ENCODE measurements around the gene OXSM.

The OXSM gene

GRCh38 chr3:25831578-25831977 lies 41.7 kb downstream of the OXSM start:
- Histone ChIP-seq H3K4me1 (ENCODE audit: control insufficient read depth in 2 of 2, insufficient read depth in 1 of 2, low read depth in 1 of 2, low read length in 2 of 2) (peaks cover 3 to 8% of the 10 kb centered on the region in 2 donors), H3K27me3 (ENCODE audit: control insufficient read depth in 3 of 3, insufficient read depth in 3 of 3, low read depth in 1 of 3, low read length in 3 of 3) (no peaks in the 10 kb centered on the region), H3K36me3 (replicated peaks in 1 of 2; ENCODE audit: control insufficient read depth in 2 of 2, insufficient read depth in 2 of 2, low read length in 2 of 2) (no peaks in the 10 kb centered on the region), H4K8ac (ENCODE audit: low read depth, low read length) (no peak overlapping the region), H3K4ac (ENCODE audit: low read length) (no peak overlapping the region), H3K14ac (ENCODE audit: low read length) (no peak overlapping the region), H2BK12ac (ENCODE audit: low read length) (no peak overlapping the region), H3K9ac (ENCODE audit: low read depth, low read length, poor library complexity) (no peak overlapping the region), H2BK120ac (ENCODE audit: low read depth, low read length) (no peak overlapping the region), H2BK5ac (ENCODE audit: low read length) (no peak overlapping the region), H2AK5ac (ENCODE audit: low read depth, low read length) (no peak overlapping the region), H3K4me3 (ENCODE audit: low read length in 2 of 2) (no peak overlapping the region), H2AFZ (ENCODE audit: low read length) (peak overlapping the region; percentile 1), H3K79me1 (ENCODE audit: low read depth, low read length) (no peaks in the 10 kb centered on the region), H4K91ac (ENCODE audit: low read depth, low read length, poor library complexity) (no peak overlapping the region), H3K18ac (ENCODE audit: low read length) (no peak overlapping the region), H3K4me2 (ENCODE audit: insufficient read depth, low read length, poor library complexity, severe bottlenecking) (no peak overlapping the region), H3K23ac (ENCODE audit: low read depth, low read length, poor library complexity) (no peak overlapping the region), H2BK15ac (ENCODE audit: low read length) (no peak overlapping the region), H3K27ac (replicated peaks; ENCODE audit: low read length) (no peak overlapping the region), H3K9me3 (replicated peaks in 1 of 2; ENCODE audit: control insufficient read depth in 2 of 2, insufficient read depth in 1 of 2, low read depth in 1 of 2, low read length in 2 of 2) (no peaks in the 10 kb centered on the region)
- DNase-seq (ENCODE audit: low spot score) = no peak
- no CpG with 5 or more reads among the region's 3 CpGs for WGBS, 2 donors (ENCODE audit: extremely low coverage in 2 of 2, insufficient read length in 2 of 2, insufficient replicate concordance in 1 of 2)

GRCh38 chr3:25834346-25834745 lies 44.5 kb downstream of the OXSM start:
- Histone ChIP-seq H4K91ac (ENCODE audit: low read depth, low read length, poor library complexity) (no peak overlapping the region), H3K27ac (replicated peaks; ENCODE audit: low read length) (no peak overlapping the region), H4K8ac (ENCODE audit: low read depth, low read length) (no peak overlapping the region), H2AFZ (ENCODE audit: low read length) (no peak overlapping the region), H3K4me2 (ENCODE audit: insufficient read depth, low read length, poor library complexity, severe bottlenecking) (no peak overlapping the region), H3K18ac (ENCODE audit: low read length) (no peak overlapping the region), H3K36me3 (replicated peaks in 1 of 2; ENCODE audit: control insufficient read depth in 2 of 2, insufficient read depth in 2 of 2, low read length in 2 of 2) (peaks cover 0 to 2% of the 10 kb centered on the region in 2 donors), H3K4me1 (ENCODE audit: control insufficient read depth in 2 of 2, insufficient read depth in 1 of 2, low read depth in 1 of 2, low read length in 2 of 2) (peaks cover 3 to 8% of the 10 kb centered on the region in 2 donors), H3K4me3 (ENCODE audit: low read length in 2 of 2) (no peak overlapping the region), H2BK15ac (ENCODE audit: low read length) (no peak overlapping the region), H2BK5ac (ENCODE audit: low read length) (no peak overlapping the region), H3K23ac (ENCODE audit: low read depth, low read length, poor library complexity) (no peak overlapping the region), H3K9me3 (replicated peaks in 1 of 2; ENCODE audit: control insufficient read depth in 2 of 2, insufficient read depth in 1 of 2, low read depth in 1 of 2, low read length in 2 of 2) (peaks cover 0 to 4% of the 10 kb centered on the region in 2 donors), H3K4ac (ENCODE audit: low read length) (no peak overlapping the region), H3K79me1 (ENCODE audit: low read depth, low read length) (no peaks in the 10 kb centered on the region), H3K14ac (ENCODE audit: low read length) (no peak overlapping the region), H3K9ac (ENCODE audit: low read depth, low read length, poor library complexity) (no peak overlapping the region), H3K27me3 (ENCODE audit: control insufficient read depth in 3 of 3, insufficient read depth in 3 of 3, low read depth in 1 of 3, low read length in 3 of 3) (no peaks in the 10 kb centered on the region), H2BK120ac (ENCODE audit: low read depth, low read length) (no peak overlapping the region), H2BK12ac (ENCODE audit: low read length) (no peak overlapping the region), H2AK5ac (ENCODE audit: low read depth, low read length) (no peak overlapping the region)
- no peak for DNase-seq (ENCODE audit: low spot score)

- peaks cover 0 to 4% of the 10 kb centered on the region in 2 donors for H3K9me3 ChIP-seq (replicated peaks in 1 of 2; ENCODE audit: control insufficient read depth in 2 of 2, insufficient read depth in 1 of 2, low read depth in 1 of 2, low read length in 2 of 2)
- no peak overlapping the region for H3K27ac ChIP-seq (replicated peaks; ENCODE audit: low read length)
- no peak overlapping the region for H4K91ac ChIP-seq (ENCODE audit: low read depth, low read length, poor library complexity)
- no peak overlapping the region for H3K4ac ChIP-seq (ENCODE audit: low read length)
- H2BK15ac ChIP-seq (ENCODE audit: low read length) = no peak overlapping the region
- no peak overlapping the region for H3K9ac ChIP-seq (ENCODE audit: low read depth, low read length, poor library complexity)
- peaks cover 0 to 2% of the 10 kb centered on the region in 2 donors for H3K36me3 ChIP-seq (replicated peaks in 1 of 2; ENCODE audit: control insufficient read depth in 2 of 2, insufficient read depth in 2 of 2, low read length in 2 of 2)
- no peak overlapping the region for H3K23ac ChIP-seq (ENCODE audit: low read depth, low read length, poor library complexity)
- no peak overlapping the region for H3K4me3 ChIP-seq (ENCODE audit: low read length in 2 of 2)
- H2AK5ac ChIP-seq (ENCODE audit: low read depth, low read length) = no peak overlapping the region
- no peak overlapping the region for H3K4me2 ChIP-seq (ENCODE audit: insufficient read depth, low read length, poor library complexity, severe bottlenecking)
- H3K14ac ChIP-seq (ENCODE audit: low read length) = no peak overlapping the region
- WGBS, 2 donors (ENCODE audit: extremely low coverage in 2 of 2, insufficient read length in 2 of 2, insufficient replicate concordance in 1 of 2) = no CpG with 5 or more reads among the region's 2 CpGs
- H2BK12ac ChIP-seq (ENCODE audit: low read length) = no peak overlapping the region
- H3K4me1 ChIP-seq (ENCODE audit: control insufficient read depth in 2 of 2, insufficient read depth in 1 of 2, low read depth in 1 of 2, low read length in 2 of 2) = peaks cover 0 to 2% of the 10 kb centered on the region in 2 donors
- DNase-seq (ENCODE audit: low spot score) = no peak
- H2AFZ ChIP-seq (ENCODE audit: low read length) = no peak overlapping the region
- no peaks in the 10 kb centered on the region for H3K79me1 ChIP-seq (ENCODE audit: low read depth, low read length)
- H3K27me3 ChIP-seq (ENCODE audit: control insufficient read depth in 3 of 3, insufficient read depth in 3 of 3, low read depth in 1 of 3, low read length in 3 of 3) = no peaks in the 10 kb centered on the region
- H4K8ac ChIP-seq (ENCODE audit: low read depth, low read length) = no peak overlapping the region
- H2BK120ac ChIP-seq (ENCODE audit: low read depth, low read length) = no peak overlapping the region
- H2BK5ac ChIP-seq (ENCODE audit: low read length) = no peak overlapping the region
- no peak overlapping the region for H3K18ac ChIP-seq (ENCODE audit: low read length)
Observed at GRCh38 chr3:25836579-25836978, 46.7 kb downstream of the OXSM start.

- Histone ChIP-seq H3K4me1 (ENCODE audit: control insufficient read depth in 2 of 2, insufficient read depth in 1 of 2, low read depth in 1 of 2, low read length in 2 of 2) (no peaks in the 10 kb centered on the region), H2AFZ (ENCODE audit: low read length) (no peak overlapping the region), H2AK5ac (ENCODE audit: low read depth, low read length) (no peak overlapping the region), H2BK12ac (ENCODE audit: low read length) (no peak overlapping the region), H2BK5ac (ENCODE audit: low read length) (no peak overlapping the region), H3K27me3 (ENCODE audit: control insufficient read depth in 3 of 3, insufficient read depth in 3 of 3, low read depth in 1 of 3, low read length in 3 of 3) (no peaks in the 10 kb centered on the region), H3K4ac (ENCODE audit: low read length) (no peak overlapping the region), H3K27ac (replicated peaks; ENCODE audit: low read length) (no peak overlapping the region), H3K4me3 (ENCODE audit: low read length in 2 of 2) (no peak overlapping the region), H4K8ac (ENCODE audit: low read depth, low read length) (no peak overlapping the region), H3K79me1 (ENCODE audit: low read depth, low read length) (no peaks in the 10 kb centered on the region), H4K91ac (ENCODE audit: low read depth, low read length, poor library complexity) (peak overlapping the region; percentile 45), H3K18ac (ENCODE audit: low read length) (peak overlapping the region; percentile 50), H3K23ac (ENCODE audit: low read depth, low read length, poor library complexity) (no peak overlapping the region), H3K9ac (ENCODE audit: low read depth, low read length, poor library complexity) (no peak overlapping the region), H3K36me3 (replicated peaks in 1 of 2; ENCODE audit: control insufficient read depth in 2 of 2, insufficient read depth in 2 of 2, low read length in 2 of 2) (peaks cover 0 to 2% of the 10 kb centered on the region in 2 donors), H2BK120ac (ENCODE audit: low read depth, low read length) (no peak overlapping the region), H3K14ac (ENCODE audit: low read length) (no peak overlapping the region), H3K4me2 (ENCODE audit: insufficient read depth, low read length, poor library complexity, severe bottlenecking) (no peak overlapping the region), H3K9me3 (replicated peaks in 1 of 2; ENCODE audit: control insufficient read depth in 2 of 2, insufficient read depth in 1 of 2, low read depth in 1 of 2, low read length in 2 of 2) (peaks cover 0 to 4% of the 10 kb centered on the region in 2 donors), H2BK15ac (ENCODE audit: low read length) (no peak overlapping the region)
- WGBS, 2 donors (ENCODE audit: extremely low coverage in 2 of 2, insufficient read length in 2 of 2, insufficient replicate concordance in 1 of 2) = no CpG with 5 or more reads among the region's 1 CpG
- DNase-seq (ENCODE audit: low spot score) = no peak
Observed at GRCh38 chr3:25837038-25837437, 47.1 kb downstream of the OXSM start.

Data from neuronal stem cell (in vitro differentiated cells).